Measurements from ENCODE around the gene FRAS1.
"Not testable (repeated sequence)": the region's sequence is repeated elsewhere in the genome, so short reads cannot be mapped to it uniquely, and the experiment has no call there.

FRAS1 gene

GRCh38 chr4:78120144-78120880, 63.2 kb downstream of the FRAS1 start:
- DNase-seq (ENCODE audit: low read depth), result no peak

- DNase-seq (ENCODE audit: low read depth), result no peak
Measured at GRCh38 chr4:78121338-78121904, 64.3 kb downstream of the FRAS1 start.

GRCh38 chr4:78125834-78126331, 68.8 kb downstream of the FRAS1 start:
- not testable (repeated sequence) for DNase-seq (ENCODE audit: low read depth)

- no peak for DNase-seq (ENCODE audit: low read depth)
Measured at GRCh38 chr4:78129383-78130108, 72.4 kb downstream of the FRAS1 start.

- DNase-seq (ENCODE audit: low read depth), result no peak
Measured at GRCh38 chr4:78131403-78131802, 74.3 kb downstream of the FRAS1 start.

- no peak for DNase-seq (ENCODE audit: low read depth)
Measured at GRCh38 chr4:78136109-78137081, 79.3 kb downstream of the FRAS1 start.

GRCh38 chr4:78137532-78137931, 80.4 kb downstream of the FRAS1 start:
- DNase-seq (ENCODE audit: low read depth), result no peak

- no peak for DNase-seq (ENCODE audit: low read depth)
Measured at GRCh38 chr4:78138252-78138651, 81.1 kb downstream of the FRAS1 start.

GRCh38 chr4:78143634-78144033, 86.5 kb downstream of the FRAS1 start:
- DNase-seq (ENCODE audit: low read depth), result no peak

- no peak for DNase-seq (ENCODE audit: low read depth)
Measured at GRCh38 chr4:78145008-78145407, 87.9 kb downstream of the FRAS1 start.

- DNase-seq (ENCODE audit: low read depth), result no peak
Measured at GRCh38 chr4:78145622-78146021, 88.5 kb downstream of the FRAS1 start.

GRCh38 chr4:78149751-78150542, 92.8 kb downstream of the FRAS1 start:
- DNase-seq (ENCODE audit: low read depth), result no peak

GRCh38 chr4:78150543-78150864, 93.4 kb downstream of the FRAS1 start:
- no peak for DNase-seq (ENCODE audit: low read depth)

- no peak for DNase-seq (ENCODE audit: low read depth)
Measured at GRCh38 chr4:78152795-78153194, 95.7 kb downstream of the FRAS1 start.

GRCh38 chr4:78154972-78155590, 98.0 kb downstream of the FRAS1 start:
- no peak for DNase-seq (ENCODE audit: low read depth)

GRCh38 chr4:78155616-78156105, 98.5 kb downstream of the FRAS1 start:
- no peak for DNase-seq (ENCODE audit: low read depth)

GRCh38 chr4:78156520-78156919, 99.4 kb downstream of the FRAS1 start:
- DNase-seq (ENCODE audit: low read depth), result no peak

GRCh38 chr4:78162342-78162741, 105.2 kb downstream of the FRAS1 start:
- DNase-seq (ENCODE audit: low read depth), result no peak

GRCh38 chr4:78162821-78163220, 105.7 kb downstream of the FRAS1 start:
- no peak for DNase-seq (ENCODE audit: low read depth)

GRCh38 chr4:78165758-78166157, 108.6 kb downstream of the FRAS1 start:
- no peak for DNase-seq (ENCODE audit: low read depth)

GRCh38 chr4:78166622-78167021, 109.5 kb downstream of the FRAS1 start:
- DNase-seq (ENCODE audit: low read depth), result no peak
